GM18505 (cell line): ENCODE measurements around the gene SDHA.
"Not testable (repeated sequence)": the region's sequence is repeated elsewhere in the genome, so short reads cannot be mapped to it uniquely, and the experiment has no call there.

Experiments used
- ATAC-seq: cut with Tn5 transposase; IDR thresholded peaks from one replicate; pipeline ENCODE4 v1.9.1; 2021; ENCODE audit not compliant: unreplicated experiment
- POLR2A ChIP-seq: IDR thresholded peaks from 4 replicates; pipeline ENCODE4 v1.6.1; 2011; ENCODE audit warnings: borderline replicate concordance; ENCODE audit not compliant: insufficient read depth, insufficient read length; ENCODE audit errors: extremely low read depth

The SDHA gene

GRCh38 chr5:297991-298736, 80.0 kb downstream of the SDHA start:
- not testable (repeated sequence) for ATAC-seq

GRCh38 chr5:298737-299125, 80.6 kb downstream of the SDHA start:
- no peak for ATAC-seq
- no peak for TF ChIP-seq POLR2A

GRCh38 chr5:299921-300320, 81.8 kb downstream of the SDHA start:
- ATAC-seq: not testable (repeated sequence)

- not testable (repeated sequence) for ATAC-seq
These were observed 82.7 kb downstream of the SDHA start for GRCh38 chr5:300691-301435.

- ATAC-seq: not testable (repeated sequence)
These were observed 84.3 kb downstream of the SDHA start for GRCh38 chr5:302416-302815.

GRCh38 chr5:302966-303365, 84.8 kb downstream of the SDHA start:
- no peak for ATAC-seq
- TF ChIP-seq POLR2A: no peak

- not testable (repeated sequence) for ATAC-seq
These were observed 85.6 kb downstream of the SDHA start for GRCh38 chr5:303741-304140.

GRCh38 chr5:305050-305449, 86.9 kb downstream of the SDHA start:
- no peak for TF ChIP-seq POLR2A
- no peak for ATAC-seq

GRCh38 chr5:305459-305858, 87.3 kb downstream of the SDHA start:
- no peak for ATAC-seq
- no peak for TF ChIP-seq POLR2A

GRCh38 chr5:306011-306805, 88.1 kb downstream of the SDHA start:
- no peak for ATAC-seq
- no peak for TF ChIP-seq POLR2A
